ENCODE results near the gene IGF2R.

The IGF2R gene

GRCh38 chr6:160142115-160142715 is 173.3 kb downstream of the IGF2R start:
- DNase-seq: no peak

DNA sequence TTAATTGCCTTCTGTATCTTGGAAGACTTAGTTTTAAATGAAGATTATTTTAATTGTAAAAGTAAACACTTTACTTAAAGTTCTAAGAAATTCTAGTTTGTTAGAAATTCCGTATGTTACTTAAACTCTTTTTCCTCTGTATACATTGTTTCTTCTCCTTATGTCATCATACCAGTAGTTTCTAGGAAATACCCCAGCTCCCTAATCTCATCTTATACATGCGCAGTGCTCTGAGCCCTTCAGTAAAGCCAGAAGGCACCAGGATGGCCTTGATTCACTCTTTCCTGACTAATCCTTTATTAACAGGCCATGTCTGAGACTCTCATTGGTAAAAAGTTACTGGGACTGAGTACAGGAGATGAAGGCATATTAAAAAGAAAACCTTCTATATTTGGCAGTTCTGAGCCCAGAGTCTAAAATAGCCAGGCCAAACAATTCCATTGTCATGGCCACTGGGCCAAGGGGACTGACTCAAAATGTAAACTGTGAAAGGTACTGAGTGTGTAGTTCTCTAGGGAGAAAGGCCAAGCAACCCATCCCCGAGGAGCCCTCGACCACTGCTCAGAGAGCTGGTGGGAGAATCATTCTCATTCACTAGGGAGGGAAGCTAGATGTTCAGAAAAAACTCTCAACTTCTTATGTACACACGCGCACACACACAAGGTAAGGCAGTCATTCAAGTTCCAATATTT is 177.7 kb downstream of the IGF2R start:
- no peak for DNase-seq

- no peak for DNase-seq
Measured at GRCh38 chr6:160147146-160147536, 178.3 kb downstream of the IGF2R start.

- no peak for DNase-seq
Measured at GRCh38 chr6:160154471-160154870, 185.6 kb downstream of the IGF2R start.

DNA sequence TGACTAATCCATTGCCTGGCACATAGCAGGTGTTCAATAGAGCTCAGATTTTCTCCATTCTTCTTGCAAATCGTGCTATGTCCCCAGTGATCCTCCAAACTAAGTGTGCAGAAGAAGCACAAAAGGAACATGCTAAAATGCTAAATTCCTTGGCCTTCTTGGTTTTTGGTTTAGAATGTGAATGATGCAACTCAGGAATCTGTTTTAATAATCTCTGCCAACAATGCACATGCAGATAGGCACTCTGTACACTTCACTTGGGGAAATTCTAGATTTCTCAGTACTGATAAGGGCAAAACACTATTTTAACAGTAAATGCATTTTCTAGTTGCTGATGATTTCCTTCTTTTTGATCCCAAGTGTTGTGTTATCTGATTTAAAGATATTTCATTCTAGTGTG is 188.0 kb downstream of the IGF2R start:
- no peak for DNase-seq

- no peak for DNase-seq
Measured at GRCh38 chr6:160160450-160160849, 191.6 kb downstream of the IGF2R start.

All from inflammatory macrophage treated with lipopolysaccharide for 1 hour (primary cell).